Osteocyte (in vitro differentiated cells): ENCODE data around the gene RNU5B-1. TPM values are rescaled to one million over a fixed set of nuclear protein-coding genes. Genes with fewer than 3 reads are reported as not detected.

Source experiments
- DNase-seq: peaks from one replicate; pipeline ENCODE4 v3.0.0; 2021; ENCODE audit warnings: mixed read lengths; ENCODE audit not compliant: unreplicated experiment; ENCODE audit errors: extremely low spot score
- H3K27ac Mint-ChIP-seq: one replicate; pipeline ENCODE4 v1.8.0; 2021; ENCODE audit warnings: mild to moderate bottlenecking, mixed read lengths; ENCODE audit not compliant: unreplicated experiment
- H3K27me3 Mint-ChIP-seq: one replicate; pipeline ENCODE4 v1.8.0; 2021; ENCODE audit warnings: mixed read lengths; ENCODE audit not compliant: unreplicated experiment
- H3K36me3 Mint-ChIP-seq: one replicate; pipeline ENCODE4 v1.8.0; 2021; ENCODE audit warnings: mixed read lengths; ENCODE audit not compliant: unreplicated experiment
- H3K4me1 Mint-ChIP-seq: one replicate; pipeline ENCODE4 v1.8.0; 2021; ENCODE audit warnings: mixed read lengths; ENCODE audit not compliant: unreplicated experiment
- H3K4me3 Mint-ChIP-seq: one replicate; pipeline ENCODE4 v1.8.0; 2021; ENCODE audit warnings: mild to moderate bottlenecking, moderate library complexity, mixed read lengths; ENCODE audit not compliant: unreplicated experiment
- H3K9me3 Mint-ChIP-seq: one replicate; pipeline ENCODE4 v1.8.0; 2021; ENCODE audit warnings: mixed read lengths; ENCODE audit not compliant: unreplicated experiment
- total RNA-seq: library from RNA; stranded (reverse); gene quantifications from 2 replicates; pipeline ENCODE4 v1.2.1, GENCODE V29; 2021
- TF ChIP-seq, protein P1 (sequence below): fragments of 200-600 bp; sonication (generic); IDR thresholded peaks from 2 replicates; pipeline ENCODE4 v1.5.0; 2021; ENCODE audit warnings: antibody characterized with exemption, mild to moderate bottlenecking, moderate library complexity

The RNU5B-1 gene
- total RNA-seq, 1 donor from 2014 or later, result 18.5 TPM

- no peak overlapping the region for H3K4me3 Mint-ChIP-seq
Observed at GRCh38 chr15:65338366-65338765, 33.9 kb downstream of the RNU5B-1 start.

DNA sequence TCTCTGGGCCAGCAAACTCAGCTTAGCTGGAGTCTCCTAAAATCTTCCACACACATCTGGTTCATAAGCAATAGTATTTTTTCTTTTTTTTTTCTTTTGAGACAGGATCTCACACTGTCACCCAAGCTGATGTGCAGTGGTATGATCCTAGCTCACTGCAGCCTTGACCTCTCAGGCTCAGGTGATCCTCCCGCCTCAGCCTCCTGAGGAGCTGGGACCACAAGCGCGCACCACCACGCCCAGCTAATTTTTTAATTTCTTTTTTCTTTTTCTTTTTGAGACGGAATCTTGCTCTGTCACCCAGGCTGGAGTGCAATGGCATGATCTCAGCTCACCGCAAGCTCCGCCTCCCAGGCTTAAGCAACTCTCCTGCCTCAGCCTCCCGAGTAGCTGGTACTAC, 34.3 kb downstream of the RNU5B-1 start:
- peaks cover 8% of the 10 kb centered on the region for H3K4me1 Mint-ChIP-seq
- H3K27ac Mint-ChIP-seq, result no peak overlapping the region
- no peak overlapping the region for H3K4me3 Mint-ChIP-seq
- H3K27me3 Mint-ChIP-seq, result peaks cover 20% of the 10 kb centered on the region
- DNase-seq, result no peak
- H3K9me3 Mint-ChIP-seq, result no peaks in the 10 kb centered on the region
- TF ChIP-seq, protein P1, sequence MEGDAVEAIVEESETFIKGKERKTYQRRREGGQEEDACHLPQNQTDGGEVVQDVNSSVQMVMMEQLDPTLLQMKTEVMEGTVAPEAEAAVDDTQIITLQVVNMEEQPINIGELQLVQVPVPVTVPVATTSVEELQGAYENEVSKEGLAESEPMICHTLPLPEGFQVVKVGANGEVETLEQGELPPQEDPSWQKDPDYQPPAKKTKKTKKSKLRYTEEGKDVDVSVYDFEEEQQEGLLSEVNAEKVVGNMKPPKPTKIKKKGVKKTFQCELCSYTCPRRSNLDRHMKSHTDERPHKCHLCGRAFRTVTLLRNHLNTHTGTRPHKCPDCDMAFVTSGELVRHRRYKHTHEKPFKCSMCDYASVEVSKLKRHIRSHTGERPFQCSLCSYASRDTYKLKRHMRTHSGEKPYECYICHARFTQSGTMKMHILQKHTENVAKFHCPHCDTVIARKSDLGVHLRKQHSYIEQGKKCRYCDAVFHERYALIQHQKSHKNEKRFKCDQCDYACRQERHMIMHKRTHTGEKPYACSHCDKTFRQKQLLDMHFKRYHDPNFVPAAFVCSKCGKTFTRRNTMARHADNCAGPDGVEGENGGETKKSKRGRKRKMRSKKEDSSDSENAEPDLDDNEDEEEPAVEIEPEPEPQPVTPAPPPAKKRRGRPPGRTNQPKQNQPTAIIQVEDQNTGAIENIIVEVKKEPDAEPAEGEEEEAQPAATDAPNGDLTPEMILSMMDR, result no peak
- H3K36me3 Mint-ChIP-seq, result no peaks in the 10 kb centered on the region

More at GRCh38 chr15:65338366-65338765, 33.9 kb downstream of the RNU5B-1 start:
- peaks cover 20% of the 10 kb centered on the region for H3K27me3 Mint-ChIP-seq
- peaks cover 8% of the 10 kb centered on the region for H3K4me1 Mint-ChIP-seq
- H3K36me3 Mint-ChIP-seq, result no peaks in the 10 kb centered on the region
- H3K27ac Mint-ChIP-seq, result no peak overlapping the region
- TF ChIP-seq, protein P1, result no peak
- H3K9me3 Mint-ChIP-seq, result no peaks in the 10 kb centered on the region
- no peak for DNase-seq

GRCh38 chr15:65339416-65339815, 34.9 kb downstream of the RNU5B-1 start:
- no peak overlapping the region for H3K4me3 Mint-ChIP-seq
- no peaks in the 10 kb centered on the region for H3K36me3 Mint-ChIP-seq

DNA sequence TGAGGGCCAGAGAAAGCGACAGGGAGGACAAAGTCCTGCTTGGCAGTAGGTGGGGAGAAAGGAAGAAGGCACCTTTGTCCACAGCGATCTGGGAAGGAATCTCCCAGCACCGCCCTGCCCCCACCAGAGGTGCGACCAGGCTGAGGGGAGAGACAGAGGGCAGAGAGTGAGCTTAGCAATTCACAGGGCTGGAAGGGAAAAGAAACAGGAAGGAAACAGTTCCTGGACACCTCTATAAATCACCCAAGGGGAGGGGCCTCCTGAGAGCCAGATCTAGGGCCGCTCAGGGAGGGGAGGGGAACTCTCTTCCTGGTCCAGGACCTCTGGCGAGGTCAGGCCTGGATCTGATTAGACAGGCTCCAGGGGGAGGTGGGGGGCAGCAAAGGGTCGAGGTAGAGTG, 35.4 kb downstream of the RNU5B-1 start:
- H3K4me3 Mint-ChIP-seq, result no peak overlapping the region
- TF ChIP-seq, protein P1, result no peak
- H3K4me1 Mint-ChIP-seq, result no peaks in the 10 kb centered on the region

More at GRCh38 chr15:65339416-65339815, 34.9 kb downstream of the RNU5B-1 start:
- Mint-ChIP-seq H3K9me3 (no peaks in the 10 kb centered on the region), H3K27me3 (peaks cover 20% of the 10 kb centered on the region), H3K4me1 (peaks cover 3% of the 10 kb centered on the region), H3K27ac (no peak overlapping the region)
- TF ChIP-seq, protein P1, result no peak
- DNase-seq, result no peak

GRCh38 chr15:65342493-65342892, 38.0 kb downstream of the RNU5B-1 start:
- no peak overlapping the region for H3K4me3 Mint-ChIP-seq
- TF ChIP-seq, protein P1, result no peak
- no peaks in the 10 kb centered on the region for H3K4me1 Mint-ChIP-seq
- no peak overlapping the region for H3K27ac Mint-ChIP-seq
- no peaks in the 10 kb centered on the region for H3K36me3 Mint-ChIP-seq
- H3K27me3 Mint-ChIP-seq, result peaks cover 18% of the 10 kb centered on the region
- H3K9me3 Mint-ChIP-seq, result no peaks in the 10 kb centered on the region
- no peak for DNase-seq

More for the DNA sequence above, 35.4 kb downstream of the RNU5B-1 start:
- DNase-seq, result no peak
- H3K9me3 Mint-ChIP-seq, result no peaks in the 10 kb centered on the region
- H3K27me3 Mint-ChIP-seq, result peaks cover 20% of the 10 kb centered on the region
- no peak overlapping the region for H3K27ac Mint-ChIP-seq
- H3K36me3 Mint-ChIP-seq, result no peaks in the 10 kb centered on the region
